ENCODE results near the gene ATP9A. TPM values are rescaled to one million over a fixed set of nuclear protein-coding genes. Genes with fewer than 3 reads are reported as not detected.

Gene ATP9A
- total RNA-seq, 1 donor from 2014 or later, result 35.8 TPM

DNA sequence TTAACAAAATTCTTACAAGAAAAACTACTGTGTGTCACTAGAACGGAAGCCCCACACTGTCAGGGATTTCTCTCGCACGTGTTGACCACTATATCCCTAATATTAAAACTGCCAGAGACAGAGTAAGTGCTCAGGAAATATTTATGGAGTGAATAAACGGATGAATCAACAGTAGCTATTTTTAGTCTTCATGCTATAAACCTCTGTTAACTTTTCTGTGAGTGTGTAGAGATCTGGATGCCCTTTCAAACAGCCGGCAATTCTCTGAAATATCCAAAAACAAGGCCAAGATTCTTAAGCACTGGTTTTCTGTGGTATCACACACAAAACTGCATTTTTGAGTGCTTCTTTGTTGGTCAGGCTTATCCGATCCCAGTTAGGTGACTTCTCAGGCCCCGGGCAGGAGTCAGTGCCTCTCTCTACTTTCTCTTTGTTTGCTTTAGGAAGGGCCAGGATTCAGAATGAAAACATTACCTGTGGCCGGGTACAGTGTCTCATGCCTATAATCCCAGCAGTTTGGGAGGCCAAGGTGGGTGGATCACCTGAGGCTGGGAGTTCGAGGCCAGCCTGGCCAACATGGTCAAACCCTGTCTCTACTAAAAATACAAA is 15.7 kb downstream of the ATP9A start:
- no peaks in the 10 kb centered on the region for H3K9me3 ChIP-seq
- intact Hi-C loops (cut with DNase I), result no loop called here
- DNase-seq (ENCODE audit: extremely low spot score in 2 of 2), result no peak
- peaks cover 25% of the 10 kb centered on the region for H3K4me1 ChIP-seq
- H3K36me3 ChIP-seq, result no peaks in the 10 kb centered on the region
- peak overlapping the region; percentile 25 for H3K27ac ChIP-seq
- TF ChIP-seq, protein P1, sequence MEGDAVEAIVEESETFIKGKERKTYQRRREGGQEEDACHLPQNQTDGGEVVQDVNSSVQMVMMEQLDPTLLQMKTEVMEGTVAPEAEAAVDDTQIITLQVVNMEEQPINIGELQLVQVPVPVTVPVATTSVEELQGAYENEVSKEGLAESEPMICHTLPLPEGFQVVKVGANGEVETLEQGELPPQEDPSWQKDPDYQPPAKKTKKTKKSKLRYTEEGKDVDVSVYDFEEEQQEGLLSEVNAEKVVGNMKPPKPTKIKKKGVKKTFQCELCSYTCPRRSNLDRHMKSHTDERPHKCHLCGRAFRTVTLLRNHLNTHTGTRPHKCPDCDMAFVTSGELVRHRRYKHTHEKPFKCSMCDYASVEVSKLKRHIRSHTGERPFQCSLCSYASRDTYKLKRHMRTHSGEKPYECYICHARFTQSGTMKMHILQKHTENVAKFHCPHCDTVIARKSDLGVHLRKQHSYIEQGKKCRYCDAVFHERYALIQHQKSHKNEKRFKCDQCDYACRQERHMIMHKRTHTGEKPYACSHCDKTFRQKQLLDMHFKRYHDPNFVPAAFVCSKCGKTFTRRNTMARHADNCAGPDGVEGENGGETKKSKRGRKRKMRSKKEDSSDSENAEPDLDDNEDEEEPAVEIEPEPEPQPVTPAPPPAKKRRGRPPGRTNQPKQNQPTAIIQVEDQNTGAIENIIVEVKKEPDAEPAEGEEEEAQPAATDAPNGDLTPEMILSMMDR (IDR thresholded peaks at IDR 0.05), result no peak
- TF ChIP-seq POLR2A (IDR thresholded peaks at IDR 0.05) (no peak), POLR2AphosphoS5 (IDR thresholded peaks at IDR 0.05; ENCODE audit: insufficient read depth in 1 of 2, low read depth in 1 of 2) (peak in 1 of 2 donors; percentile 79)
- H3K27me3 ChIP-seq, result no peaks in the 10 kb centered on the region
- no peak overlapping the region for H3K4me3 ChIP-seq

DNA sequence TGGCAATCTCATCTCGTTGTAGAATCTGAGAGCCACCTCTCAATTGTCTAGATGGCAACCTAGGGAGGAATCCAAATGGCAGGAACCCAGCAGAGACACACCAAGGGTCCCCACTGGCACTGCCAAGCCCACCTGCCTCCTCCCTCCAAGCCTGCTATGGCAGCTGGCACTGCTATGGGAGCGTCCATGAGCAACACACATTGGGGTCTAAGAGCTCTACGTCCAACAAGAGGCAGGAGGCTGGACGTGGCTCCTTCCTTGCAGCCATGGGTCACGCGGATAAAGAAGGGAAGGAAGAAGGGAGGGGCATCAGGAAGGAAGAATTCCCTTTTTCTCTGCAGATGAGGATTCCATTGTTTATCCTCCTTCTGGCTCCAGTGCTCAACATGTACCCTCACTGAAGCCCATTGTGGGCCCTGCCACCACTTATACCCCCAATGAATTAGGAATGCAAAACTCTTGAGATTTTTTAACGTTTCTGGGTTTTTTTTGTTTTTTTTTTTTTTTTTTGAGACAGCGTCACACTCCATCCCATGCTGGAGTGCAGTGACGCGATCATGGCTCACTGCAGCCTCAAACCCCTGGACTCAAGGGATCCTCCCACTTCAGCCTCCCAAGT is 17.3 kb downstream of the ATP9A start:
- no peak for DNase-seq (ENCODE audit: extremely low spot score in 2 of 2)
- intact Hi-C loops (cut with DNase I), result no loop called here
- Histone ChIP-seq H3K36me3 (no peaks in the 10 kb centered on the region), H3K9me3 (no peaks in the 10 kb centered on the region), H3K4me1 (peaks cover 25% of the 10 kb centered on the region), H3K27me3 (no peaks in the 10 kb centered on the region), H3K4me3 (no peak overlapping the region), H3K27ac (peak overlapping the region; percentile 10)
- TF ChIP-seq, protein P1 (IDR thresholded peaks at IDR 0.05), result no peak
- TF ChIP-seq POLR2AphosphoS5 (IDR thresholded peaks at IDR 0.05; ENCODE audit: insufficient read depth in 1 of 2, low read depth in 1 of 2), result no peak
- no peak for TF ChIP-seq POLR2A (IDR thresholded peaks at IDR 0.05)

DNA sequence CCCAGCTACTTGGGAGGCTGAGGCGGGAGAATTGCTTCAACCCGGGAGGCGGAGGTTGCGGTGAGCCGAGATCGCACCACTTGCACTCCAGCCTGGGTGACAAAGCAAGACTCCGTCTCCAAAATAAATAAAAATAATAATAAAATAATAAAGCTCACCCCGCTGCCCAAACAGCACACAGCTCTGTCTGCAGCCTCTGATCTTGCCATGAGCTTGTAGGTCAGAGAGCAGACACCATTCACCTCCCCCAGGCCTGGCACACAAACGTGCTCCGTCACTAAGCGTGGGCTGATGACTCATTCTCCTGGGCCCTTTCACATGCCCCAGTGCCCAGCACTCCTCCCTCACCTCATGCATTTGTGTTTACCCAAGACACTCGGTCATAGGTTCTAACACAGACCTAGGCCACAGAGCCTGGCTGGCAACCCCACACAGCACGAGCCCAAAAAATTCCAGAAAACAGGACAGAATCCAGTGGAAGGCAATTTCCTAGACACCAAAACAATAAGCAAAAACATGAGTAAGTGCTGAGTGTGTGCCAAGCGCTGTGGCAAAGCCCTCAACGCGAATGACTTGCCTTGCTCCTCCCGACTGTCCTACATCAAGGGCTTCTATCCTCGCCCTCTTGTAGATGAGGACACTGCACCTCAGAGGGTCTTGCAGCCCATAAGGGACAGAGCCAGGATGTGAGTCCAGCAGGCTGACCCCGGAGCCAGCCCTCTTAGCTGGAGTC is 18.0 kb downstream of the ATP9A start:
- Histone ChIP-seq H3K27ac (peak overlapping the region; percentile 10), H3K4me1 (peaks cover 25% of the 10 kb centered on the region), H3K4me3 (no peak overlapping the region), H3K9me3 (no peaks in the 10 kb centered on the region), H3K36me3 (no peaks in the 10 kb centered on the region), H3K27me3 (no peaks in the 10 kb centered on the region)
- TF ChIP-seq POLR2AphosphoS5 (IDR thresholded peaks at IDR 0.05; ENCODE audit: insufficient read depth in 1 of 2, low read depth in 1 of 2) (peak in 1 of 2 donors; percentile 38), POLR2A (IDR thresholded peaks at IDR 0.05) (no peak)
- TF ChIP-seq, protein P1 (IDR thresholded peaks at IDR 0.05), result no peak
- intact Hi-C loops (cut with DNase I), result no loop called here
- no peak for DNase-seq (ENCODE audit: extremely low spot score in 2 of 2)

DNA sequence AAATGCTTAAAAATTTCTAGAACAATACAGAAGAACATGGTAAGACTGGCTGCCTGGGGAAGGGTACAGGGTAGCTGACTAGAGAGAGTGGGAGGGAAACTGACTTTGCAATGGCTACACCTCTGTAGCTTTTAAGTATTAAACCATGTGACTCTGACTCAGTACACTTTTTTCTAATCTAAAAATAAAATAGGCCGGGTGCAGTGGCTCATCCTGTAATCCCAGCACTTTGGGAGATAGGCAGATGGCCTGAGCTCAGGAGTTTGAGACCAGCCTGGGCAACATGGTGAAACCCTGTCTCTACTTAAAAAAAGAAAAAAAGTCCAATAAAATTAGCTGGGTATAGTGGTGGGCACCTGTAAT is 18.5 kb downstream of the ATP9A start:
- Histone ChIP-seq H3K36me3 (no peaks in the 10 kb centered on the region), H3K4me3 (no peak overlapping the region), H3K4me1 (peaks cover 25% of the 10 kb centered on the region), H3K9me3 (no peaks in the 10 kb centered on the region), H3K27me3 (no peaks in the 10 kb centered on the region), H3K27ac (no peak overlapping the region)
- no peak for TF ChIP-seq POLR2A (IDR thresholded peaks at IDR 0.05)
- TF ChIP-seq POLR2AphosphoS5 (IDR thresholded peaks at IDR 0.05; ENCODE audit: insufficient read depth in 1 of 2, low read depth in 1 of 2), result no peak
- TF ChIP-seq, protein P1 (IDR thresholded peaks at IDR 0.05), result no peak
- intact Hi-C loops (cut with DNase I), result no loop called here
- DNase-seq (ENCODE audit: extremely low spot score in 2 of 2), result no peak
